Measurements from ENCODE around the gene QSOX1.

GRCh38 chr1:180208264-180208663, 53.6 kb downstream of the QSOX1 start:
- TF ChIP-seq POLR2AphosphoS5 (IDR thresholded peaks at IDR 0.05) (no peak), CTCF (IDR thresholded peaks at IDR 0.05) (no peak), EP300 (IDR thresholded peaks at IDR 0.05; ENCODE audit: low read depth) (no peak), POLR2A (IDR thresholded peaks at IDR 0.05) (no peak)

Measured in transverse colon (tissue), 4 donors.